ENCODE data around the gene MED27.

DNA sequence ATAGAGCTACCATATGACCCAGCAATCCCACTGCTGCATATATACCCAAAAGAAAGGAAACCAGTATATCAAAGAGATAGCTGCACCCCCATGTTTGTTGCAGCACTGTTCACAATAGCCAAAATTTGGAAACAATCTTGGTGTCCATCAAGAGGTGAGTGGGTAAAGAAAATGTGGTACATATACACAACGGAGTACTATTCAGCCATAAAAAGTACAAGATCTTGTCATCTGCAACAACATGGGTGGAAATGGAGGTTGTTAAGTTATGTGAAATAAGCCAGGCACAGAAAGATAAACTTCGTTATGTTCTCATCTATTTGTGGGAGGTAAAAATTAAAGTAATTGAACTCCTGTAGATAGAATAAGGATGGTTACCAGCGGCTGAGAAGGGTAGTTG lies 145.0 kb downstream of the MED27 start:
- no peak for TF ChIP-seq POLR2A (IDR thresholded peaks at IDR 0.05)
- TF ChIP-seq, protein P1, sequence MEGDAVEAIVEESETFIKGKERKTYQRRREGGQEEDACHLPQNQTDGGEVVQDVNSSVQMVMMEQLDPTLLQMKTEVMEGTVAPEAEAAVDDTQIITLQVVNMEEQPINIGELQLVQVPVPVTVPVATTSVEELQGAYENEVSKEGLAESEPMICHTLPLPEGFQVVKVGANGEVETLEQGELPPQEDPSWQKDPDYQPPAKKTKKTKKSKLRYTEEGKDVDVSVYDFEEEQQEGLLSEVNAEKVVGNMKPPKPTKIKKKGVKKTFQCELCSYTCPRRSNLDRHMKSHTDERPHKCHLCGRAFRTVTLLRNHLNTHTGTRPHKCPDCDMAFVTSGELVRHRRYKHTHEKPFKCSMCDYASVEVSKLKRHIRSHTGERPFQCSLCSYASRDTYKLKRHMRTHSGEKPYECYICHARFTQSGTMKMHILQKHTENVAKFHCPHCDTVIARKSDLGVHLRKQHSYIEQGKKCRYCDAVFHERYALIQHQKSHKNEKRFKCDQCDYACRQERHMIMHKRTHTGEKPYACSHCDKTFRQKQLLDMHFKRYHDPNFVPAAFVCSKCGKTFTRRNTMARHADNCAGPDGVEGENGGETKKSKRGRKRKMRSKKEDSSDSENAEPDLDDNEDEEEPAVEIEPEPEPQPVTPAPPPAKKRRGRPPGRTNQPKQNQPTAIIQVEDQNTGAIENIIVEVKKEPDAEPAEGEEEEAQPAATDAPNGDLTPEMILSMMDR (IDR thresholded peaks at IDR 0.05) = no peak
